GM21825 (cell line): ENCODE measurements around the gene TRIM47.
"Not testable (repeated sequence)": the region's sequence is repeated elsewhere in the genome, so short reads cannot be mapped to it uniquely, and the experiment has no call there.

Source experiments
- ATAC-seq: cut with Tn5 transposase; IDR thresholded peaks from one replicate; pipeline ENCODE4 v1.9.1; 2021; ENCODE audit warnings: mild to moderate bottlenecking, moderate library complexity; ENCODE audit not compliant: unreplicated experiment

The TRIM47 gene

DNA sequence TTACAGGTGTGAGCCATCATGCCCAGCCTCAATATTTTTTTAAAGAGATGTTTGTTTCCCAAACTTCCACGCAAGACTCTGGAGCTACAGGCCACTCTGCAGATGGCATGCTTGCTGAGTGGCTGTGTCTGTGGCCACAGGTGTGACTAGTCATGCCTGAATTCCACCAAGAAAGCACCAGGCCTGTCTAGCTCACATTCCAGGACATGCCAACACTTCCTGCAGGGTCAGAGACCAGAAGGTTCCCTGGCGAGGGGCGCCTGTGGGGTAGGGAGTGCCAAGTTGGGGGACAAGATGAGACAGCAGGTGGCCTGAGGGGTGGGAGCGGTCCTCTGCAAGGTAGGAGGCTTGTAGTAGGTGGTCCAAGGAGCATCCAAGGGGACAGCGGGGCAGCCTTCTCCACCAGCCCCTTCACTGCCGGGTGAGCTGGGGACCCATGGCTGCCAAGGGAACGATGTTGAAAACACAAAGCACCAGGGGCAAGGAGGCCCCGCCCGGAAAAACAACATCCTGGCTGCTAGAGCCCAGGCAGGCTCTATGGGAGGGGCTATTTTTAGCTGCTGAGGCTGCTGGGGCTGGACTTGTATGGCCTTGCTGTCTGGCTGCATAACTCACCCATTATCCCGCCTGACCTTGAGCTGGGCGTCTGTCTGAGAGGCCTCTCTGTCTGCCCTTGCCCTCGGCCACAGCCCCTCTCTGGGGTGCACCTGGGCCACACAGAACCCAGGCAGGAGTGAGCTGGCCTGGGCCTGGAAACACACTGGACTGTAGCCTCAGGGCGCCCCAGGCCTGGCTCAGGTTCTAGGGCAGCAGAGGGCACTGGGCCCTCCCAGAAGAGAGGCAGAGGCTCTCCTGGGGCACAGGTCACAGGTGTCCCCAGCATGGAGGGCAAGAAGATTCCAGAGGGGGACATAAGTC is 5.7 kb downstream of the TRIM47 start:
- ATAC-seq: no peak

DNA sequence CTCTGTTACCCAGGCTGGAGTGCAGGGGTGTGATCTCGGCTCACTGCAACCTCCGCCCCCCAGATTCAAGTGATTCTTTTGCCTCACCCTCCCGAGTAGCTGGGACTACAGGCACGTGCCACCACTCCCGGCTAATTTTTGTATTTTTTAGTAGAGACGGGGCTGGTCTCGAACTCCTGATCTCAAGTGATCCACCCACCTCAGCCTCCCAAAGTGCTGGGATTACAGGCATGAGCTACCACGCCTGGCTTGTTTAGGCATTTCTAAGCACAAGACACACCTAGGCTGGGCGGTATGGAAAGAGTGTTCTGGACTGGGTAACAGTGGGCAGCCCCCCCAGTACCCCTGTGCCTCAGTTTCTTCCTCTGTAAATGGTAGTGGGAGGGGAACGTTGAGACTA is 8.2 kb downstream of the TRIM47 start:
- ATAC-seq: not testable (repeated sequence)

DNA sequence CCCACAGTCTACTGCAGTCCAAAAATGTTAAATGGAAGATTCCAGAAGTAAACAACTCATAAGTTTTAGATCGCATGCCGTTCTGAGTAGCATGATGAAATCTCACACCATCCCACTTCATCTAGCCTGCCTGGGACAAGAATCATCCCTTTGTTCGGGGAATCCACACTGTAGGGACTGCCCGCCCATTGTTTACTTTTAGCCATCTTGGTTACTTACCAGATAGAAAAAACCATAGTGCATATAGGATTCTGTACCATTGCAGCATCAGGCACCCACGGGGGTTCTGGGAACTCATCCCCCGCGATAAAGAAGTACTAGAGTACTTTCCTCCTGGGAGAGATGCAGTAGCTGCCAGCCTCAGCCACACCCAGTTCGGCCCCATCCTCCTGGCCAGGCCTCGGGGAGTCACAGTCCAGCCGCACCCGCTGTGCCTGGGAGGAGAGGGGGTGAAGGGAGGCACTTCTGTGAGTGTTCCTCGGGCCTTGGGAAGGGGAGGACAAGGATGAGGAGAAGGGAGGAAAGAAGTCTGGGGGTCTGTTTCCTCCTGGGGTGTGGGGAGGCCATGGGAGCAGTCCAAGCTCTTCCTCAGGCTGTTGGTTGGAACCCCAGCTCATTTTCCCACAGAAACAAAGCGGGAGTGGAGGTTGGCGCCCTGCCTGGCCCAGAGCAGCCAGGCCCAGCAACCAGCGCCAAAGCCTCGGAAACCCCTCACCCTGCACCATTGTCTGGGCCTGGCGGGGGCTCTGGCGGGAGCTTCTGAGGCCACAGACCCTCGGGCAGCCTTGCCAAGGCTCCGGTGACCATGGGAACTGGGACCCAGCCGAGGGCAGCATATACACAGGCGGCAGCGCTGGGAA is 8.9 kb downstream of the TRIM47 start:
- no peak for ATAC-seq

DNA sequence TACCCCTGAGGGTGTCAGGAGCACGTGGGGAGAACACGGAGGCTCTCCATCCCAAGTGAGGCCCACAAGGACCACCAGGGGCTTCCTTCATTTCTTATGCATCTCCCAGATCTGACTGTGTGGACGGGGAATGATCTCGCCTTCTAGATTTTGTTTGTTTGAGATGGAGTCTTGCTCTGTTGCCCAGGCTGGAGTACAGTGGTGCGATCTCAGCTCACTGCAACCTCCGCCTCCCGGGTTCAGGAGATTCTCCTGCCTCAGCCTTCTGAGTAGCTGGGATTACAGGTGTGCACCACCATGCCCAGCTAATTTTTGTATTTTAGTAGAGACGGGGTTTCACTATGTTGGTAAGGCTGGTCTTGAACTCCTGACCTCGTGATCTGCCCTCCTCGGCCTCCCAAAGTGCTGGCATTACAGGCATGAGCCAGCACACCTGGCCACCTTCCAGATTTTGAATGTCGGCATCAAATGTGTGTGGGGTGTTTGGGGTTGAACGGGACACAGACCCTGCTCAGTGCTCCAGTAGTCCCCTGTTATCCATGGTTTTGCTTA is 9.6 kb downstream of the TRIM47 start:
- ATAC-seq: not testable (repeated sequence)

DNA sequence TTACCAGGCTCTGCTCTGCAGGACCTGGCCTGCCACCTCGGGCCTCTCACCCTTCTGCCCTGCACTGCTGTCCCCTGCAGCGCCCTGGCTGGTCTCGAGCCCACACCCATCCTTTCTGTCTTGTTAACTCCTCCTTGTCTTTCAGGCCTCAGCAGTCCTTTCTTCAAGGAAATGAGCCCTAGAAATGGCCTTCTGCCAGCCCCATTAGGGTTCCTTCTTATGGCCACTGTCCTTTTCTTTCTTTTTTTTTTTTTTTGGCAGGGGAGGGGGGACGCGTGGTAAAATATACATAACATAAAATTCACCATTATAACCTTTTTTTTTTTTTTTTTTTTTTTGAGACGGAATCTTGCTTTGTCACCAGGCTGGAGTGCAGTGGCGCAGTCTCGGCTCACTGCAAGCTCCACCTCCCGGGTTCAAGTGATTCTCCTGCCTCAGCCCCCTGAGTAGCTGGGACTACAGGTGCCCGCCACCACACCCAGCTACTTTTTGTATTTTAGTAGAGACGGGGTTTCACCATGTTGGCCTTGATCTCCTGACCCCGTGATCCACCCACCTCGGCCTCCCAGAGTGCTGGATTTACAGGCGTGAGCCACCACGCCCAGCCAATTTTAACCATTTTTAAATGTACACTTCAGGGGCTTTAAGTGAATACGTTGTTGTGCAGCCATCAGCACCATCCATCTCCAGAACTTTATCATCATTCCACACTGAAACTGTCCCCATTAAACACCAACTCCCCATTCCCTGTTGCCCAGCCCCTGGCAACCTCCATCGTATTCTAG is 12.8 kb downstream of the TRIM47 start:
- not testable (repeated sequence) for ATAC-seq

DNA sequence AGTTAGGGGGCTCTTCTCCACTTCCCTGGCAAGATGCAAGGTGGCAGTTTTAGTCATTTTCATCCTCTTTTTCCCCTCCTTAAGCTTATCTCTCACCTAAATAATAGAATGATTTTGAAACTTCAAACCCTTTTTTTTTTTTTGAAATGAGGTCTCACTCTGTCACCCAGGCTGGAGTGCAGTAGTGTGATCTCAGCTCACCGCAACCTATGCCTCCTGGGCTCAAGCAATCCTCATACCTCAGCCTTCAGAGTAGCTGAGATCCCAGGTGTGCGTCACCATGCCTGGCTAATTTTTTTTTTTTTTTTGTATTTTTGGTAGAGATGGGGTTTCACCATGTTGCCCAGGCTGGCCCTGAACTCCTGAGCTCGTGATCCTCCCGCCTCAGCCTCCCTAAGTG is 13.5 kb downstream of the TRIM47 start:
- not testable (repeated sequence) for ATAC-seq

DNA sequence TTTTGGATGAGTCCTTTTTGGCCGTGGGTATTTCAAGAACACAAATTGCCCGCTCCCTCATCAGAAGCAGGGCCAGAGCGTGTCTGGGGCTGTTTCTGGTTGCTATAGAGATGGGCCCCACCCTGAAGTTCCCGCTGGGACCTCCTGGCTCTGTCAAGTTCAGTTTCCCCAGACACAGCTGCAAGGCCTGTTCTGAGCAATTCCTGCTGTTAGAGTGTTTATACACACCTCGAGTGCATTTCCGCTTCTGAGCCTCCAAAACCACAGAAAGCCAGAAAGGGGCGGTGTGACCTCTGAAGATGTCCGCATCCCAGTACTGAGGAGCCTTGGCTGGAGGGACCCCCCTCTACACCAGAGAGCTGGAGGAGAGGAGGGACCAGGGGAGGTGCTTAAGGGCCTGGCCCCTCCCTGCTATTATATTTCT is 13.9 kb downstream of the TRIM47 start:
- peak; percentile 87 for ATAC-seq

DNA sequence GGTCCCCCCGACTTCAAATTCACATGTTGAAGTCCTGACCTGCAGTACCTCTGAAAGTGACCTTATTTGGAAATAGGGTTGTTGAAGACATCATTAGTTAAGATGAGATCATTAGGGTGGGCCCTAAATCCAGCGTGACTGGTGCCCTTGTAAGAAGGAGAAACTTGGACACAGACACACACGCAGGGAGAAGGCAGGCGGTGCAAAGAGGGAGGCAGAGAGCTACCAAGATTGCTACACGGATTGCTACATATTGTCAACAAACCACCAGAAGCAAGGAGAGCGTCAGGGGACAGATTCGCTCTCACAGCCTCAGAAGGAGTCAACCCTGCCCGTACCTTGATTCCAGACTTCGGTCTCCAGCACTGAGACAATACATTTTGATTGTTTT is 16.5 kb downstream of the TRIM47 start:
- ATAC-seq: no peak

DNA sequence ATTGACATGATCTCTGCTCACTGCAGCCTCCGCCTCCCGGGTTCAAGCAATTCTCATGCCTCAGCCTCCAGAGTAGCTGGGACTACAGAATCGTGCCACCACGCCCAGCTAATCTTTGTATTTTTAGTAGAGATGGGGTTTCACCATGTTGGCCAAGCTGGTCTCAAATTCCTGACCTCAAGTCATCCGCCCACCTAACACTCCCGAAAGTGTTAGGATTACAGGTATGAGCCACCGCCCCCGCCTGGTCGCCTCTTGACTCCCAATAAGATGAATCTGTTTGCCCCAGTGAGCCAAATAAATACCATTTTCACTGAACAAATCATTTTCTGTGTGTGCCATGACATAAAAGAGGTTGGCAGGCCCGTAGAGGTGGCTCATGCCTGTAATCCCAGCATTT is 19.0 kb downstream of the TRIM47 start:
- ATAC-seq: not testable (repeated sequence)

DNA sequence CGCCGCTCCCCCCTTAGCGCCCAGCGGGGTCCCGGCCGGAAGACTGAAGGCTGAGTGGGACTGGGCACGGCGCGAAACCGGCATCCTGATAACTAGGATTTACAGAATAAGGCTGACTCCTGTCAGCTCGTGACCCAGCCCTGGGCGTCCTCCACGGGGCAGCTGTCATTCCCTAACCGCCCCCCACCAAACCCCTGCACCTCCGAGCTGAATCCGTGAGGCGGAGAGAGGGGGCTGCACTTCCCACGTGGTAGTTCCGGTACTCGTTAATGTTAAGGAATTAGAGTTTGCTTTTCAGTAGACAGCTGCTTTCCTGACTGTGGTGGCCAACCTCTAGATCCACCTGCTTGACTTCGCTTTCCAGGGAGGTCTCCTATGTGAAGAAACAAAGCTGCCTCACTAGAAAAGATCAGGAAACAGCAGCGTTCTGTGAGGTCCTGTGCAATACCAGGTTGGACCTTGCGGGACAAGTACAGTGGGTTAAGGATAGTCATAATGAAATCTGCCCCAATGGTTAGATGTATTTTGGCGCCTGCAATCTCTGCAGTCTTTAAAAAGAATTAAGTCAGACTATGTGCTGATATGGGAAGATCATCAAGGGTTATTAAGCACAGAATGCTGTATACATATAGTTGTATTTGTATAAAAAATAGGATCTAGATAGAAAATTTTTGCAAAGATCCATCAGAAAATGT is 22.2 kb downstream of the TRIM47 start:
- no peak for ATAC-seq

DNA sequence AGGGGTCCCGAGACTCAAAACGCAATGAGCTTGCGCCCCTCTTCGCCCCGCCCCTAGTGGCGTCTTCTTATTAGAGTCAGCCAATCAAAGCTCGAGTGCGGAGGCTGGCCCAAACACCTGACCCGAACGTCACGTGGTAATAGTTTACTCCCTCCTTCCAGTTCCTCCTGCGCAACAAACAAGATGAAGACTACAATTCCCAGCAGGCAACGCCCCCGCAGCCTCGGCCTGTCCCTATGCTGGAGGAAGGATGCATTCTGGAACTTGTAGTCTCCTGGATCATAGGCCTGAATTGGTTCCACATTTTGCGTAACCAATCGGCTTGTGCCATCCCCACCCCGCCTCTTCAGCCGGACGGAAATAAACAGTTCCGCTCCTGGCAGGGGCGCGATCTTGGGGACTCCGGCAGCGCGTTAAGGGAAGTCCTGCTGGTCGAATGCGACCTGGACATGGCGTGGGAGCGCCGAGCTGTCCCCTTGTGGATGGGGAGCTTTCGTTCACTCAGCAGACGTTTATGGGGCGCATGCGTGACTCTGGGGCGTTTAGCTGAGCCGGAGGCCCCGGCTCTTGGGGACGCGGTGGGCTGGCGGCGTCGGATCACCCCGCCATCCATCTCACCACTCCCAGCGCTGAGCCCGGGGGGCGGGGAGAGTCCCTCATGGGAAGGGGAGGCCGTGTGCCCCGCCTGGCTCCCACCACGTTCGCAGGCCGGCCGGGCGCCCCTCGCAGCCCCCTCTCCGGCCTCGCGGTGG is 22.9 kb downstream of the TRIM47 start, which contains the start of gene WBP2:
TSS of gene WBP2 (minus strand) at position 26 of the 752 bp plus-strand sequence. CDS start 38 bp downstream, outside the sequence.
- peak; percentile 82 for ATAC-seq

DNA sequence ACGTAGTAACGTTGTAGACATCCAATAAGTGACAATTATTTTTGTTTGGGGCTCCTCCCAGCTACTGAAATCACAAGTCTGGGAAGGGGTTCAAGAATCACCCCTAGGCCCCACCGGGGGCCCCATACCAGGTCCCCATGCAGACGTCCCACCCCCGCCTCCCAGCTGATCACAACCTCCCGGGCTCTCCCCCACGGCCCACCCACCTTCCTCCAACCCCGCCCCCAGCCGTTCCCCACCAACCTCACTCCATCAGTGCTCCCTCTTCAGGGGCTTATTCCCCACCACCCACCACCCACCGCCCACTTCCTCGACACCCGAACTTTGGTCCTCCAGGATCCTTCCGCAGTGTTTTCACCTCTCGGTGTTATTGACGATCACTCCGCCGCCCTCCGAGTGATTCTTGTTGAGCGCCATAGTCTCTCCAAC is 23.5 kb downstream of the TRIM47 start:
- peak; percentile 2 for ATAC-seq

DNA sequence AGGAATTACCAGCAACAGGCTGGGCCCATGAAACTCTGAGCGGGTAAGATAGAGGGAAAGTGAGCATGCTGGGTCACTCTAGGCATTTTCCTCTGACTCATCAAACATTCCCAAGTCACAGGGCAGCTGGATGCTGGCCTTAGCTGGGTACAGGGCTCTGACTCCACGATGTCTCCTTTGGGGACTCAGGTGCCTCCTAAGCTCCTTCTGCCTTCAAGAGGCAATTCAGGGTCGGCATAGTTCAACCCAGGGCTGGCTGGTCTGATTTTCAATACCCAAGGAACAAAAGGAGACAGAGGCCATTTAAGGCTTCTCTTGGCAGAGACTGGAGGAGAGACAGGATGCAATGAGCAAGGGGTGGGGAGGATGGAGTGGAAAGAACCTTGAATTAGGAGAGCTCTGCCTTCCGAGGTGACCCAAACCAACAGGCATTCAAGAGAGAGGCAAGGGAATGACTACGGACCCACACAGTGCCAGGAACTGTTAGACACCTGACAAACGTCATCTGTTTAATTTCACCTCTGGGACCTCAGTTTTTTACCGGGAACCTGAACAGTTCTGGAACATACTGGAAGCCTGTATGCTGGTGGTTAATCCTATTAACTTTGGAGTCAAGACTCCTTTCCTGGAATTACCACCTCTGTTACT is 24.2 kb downstream of the TRIM47 start:
- ATAC-seq: no peak

DNA sequence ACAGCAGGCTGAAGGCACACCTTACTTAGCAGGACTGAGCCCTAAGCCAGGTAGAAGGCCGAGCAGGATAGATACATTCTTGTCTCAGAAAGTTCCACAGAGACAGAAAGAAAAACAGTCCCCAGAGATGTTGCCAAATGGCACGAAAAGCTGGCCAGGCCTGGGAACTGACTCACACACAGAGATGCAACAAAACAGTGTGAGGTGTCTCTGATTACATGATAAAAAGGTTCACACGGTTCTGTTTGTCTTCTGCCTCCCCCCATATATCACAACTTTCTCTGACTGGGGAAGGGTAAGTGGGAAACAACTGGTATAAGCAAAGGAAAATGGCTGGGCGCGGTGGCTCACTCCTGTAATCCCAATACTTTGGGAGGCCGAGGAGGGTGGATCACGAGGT is 24.9 kb downstream of the TRIM47 start:
- ATAC-seq: no peak

DNA sequence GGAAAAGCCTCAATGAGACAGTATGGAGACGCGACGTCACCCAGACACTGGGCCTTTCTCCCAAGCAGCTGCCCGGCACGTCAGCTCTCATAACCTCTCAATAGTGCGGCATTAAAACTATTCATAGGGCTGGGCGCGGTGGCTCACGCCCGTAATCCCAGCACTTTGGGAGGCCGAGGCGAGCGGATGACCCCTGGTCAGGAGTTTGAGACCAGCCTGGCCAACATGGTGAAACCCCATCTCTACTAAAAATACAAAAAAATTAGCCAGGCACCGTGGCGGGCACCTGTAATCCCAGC is 26.7 kb downstream of the TRIM47 start:
- not testable (repeated sequence) for ATAC-seq

DNA sequence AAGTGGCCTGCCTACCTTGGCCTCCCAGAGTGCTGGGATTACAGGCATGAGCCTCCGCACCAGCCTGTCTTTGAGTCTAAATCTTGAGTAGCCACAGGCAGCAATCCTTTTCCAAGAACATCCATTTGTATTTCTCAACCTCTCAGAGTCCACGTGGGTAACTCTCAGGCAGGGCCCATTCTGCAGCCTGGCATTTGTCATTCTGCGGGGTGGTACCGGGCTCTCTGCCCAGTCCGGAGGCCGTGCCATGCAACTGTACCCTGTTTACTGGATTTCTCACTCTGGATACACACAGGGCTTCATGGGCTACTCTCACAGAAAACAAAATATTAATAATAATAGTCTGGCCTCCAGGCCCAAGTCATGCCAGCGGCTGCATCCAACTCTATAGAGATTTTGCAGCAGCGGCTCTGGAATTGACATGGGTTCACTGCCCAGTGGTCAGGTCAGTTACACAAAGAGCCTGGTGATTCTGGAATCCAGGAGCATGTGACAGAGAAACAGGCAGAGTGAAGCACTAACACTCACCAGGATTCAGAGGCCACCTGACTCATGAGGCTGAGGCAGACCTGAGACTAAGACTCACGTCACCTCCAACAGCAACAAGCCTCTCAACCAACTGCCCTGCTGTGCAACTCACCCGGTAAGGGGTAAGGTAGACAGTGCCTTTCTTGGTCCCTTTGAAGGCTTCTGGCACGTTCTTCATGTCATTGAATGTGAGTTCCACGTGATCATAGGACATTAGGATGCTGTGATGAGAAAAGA is 27.3 kb downstream of the TRIM47 start:
- ATAC-seq: no peak

DNA sequence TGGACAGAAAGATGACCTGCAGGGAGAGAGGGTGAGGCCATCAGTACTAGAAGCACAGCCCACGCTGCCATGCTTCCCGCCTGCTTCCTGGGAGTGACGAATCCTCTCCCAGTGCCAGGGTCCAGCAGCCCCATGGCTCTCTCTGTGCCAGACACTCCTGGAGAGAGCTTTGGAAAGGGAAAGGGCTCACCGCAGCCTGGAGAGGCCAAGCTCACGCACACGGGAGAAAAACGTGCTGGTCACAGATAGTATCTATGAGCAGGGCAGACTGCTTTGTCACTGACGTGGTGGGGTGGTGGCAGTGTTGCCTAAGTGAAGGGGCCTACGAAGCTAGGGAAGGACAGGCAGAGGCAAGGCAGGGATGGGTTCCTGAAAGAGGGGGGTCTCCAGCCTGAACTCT is 28.7 kb downstream of the TRIM47 start:
- ATAC-seq: no peak

DNA sequence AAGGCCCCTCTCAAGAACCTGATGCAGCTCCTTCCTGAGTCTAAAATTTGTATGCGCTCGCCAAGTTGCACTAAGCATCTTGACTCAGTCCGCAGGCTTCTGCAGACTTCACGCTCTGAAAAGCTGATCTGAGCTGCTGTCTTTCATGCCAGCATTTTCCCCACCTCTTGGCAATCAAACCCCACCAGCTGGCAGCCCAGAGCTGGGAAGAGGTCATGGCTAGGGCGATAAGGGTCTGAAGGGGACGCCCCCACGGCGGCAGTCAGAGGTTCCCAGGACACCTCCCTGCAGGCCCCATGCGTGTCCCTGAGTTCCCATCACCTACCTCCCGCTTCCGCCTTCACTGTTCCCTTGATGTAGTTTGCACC is 29.1 kb downstream of the TRIM47 start:
- no peak for ATAC-seq
